HG02759 (cell line): Measurements from ENCODE around the gene PTH2.
"Not testable (repeated sequence)": the region's sequence is repeated elsewhere in the genome, so short reads cannot be mapped to it uniquely, and the experiment has no call there.

Source experiments
- ATAC-seq: cut with Tn5 transposase; IDR thresholded peaks from one replicate; pipeline ENCODE4 v1.9.1; 2021; ENCODE audit warnings: mild to moderate bottlenecking, moderate library complexity; ENCODE audit not compliant: unreplicated experiment

Gene PTH2

GRCh38 chr19:49423071-49423984 is at the start of gene PTH2:
TSS of gene PTH2 (minus strand) at chr19:49423441. CDS start at chr19:49423339, 102 bp downstream.
- no peak for ATAC-seq

GRCh38 chr19:49472936-49473335 is 49.7 kb upstream of the PTH2 start:
- ATAC-seq: no peak

- ATAC-seq: no peak
Observed at GRCh38 chr19:49470615-49470978, 47.4 kb upstream of the PTH2 start.

DNA sequence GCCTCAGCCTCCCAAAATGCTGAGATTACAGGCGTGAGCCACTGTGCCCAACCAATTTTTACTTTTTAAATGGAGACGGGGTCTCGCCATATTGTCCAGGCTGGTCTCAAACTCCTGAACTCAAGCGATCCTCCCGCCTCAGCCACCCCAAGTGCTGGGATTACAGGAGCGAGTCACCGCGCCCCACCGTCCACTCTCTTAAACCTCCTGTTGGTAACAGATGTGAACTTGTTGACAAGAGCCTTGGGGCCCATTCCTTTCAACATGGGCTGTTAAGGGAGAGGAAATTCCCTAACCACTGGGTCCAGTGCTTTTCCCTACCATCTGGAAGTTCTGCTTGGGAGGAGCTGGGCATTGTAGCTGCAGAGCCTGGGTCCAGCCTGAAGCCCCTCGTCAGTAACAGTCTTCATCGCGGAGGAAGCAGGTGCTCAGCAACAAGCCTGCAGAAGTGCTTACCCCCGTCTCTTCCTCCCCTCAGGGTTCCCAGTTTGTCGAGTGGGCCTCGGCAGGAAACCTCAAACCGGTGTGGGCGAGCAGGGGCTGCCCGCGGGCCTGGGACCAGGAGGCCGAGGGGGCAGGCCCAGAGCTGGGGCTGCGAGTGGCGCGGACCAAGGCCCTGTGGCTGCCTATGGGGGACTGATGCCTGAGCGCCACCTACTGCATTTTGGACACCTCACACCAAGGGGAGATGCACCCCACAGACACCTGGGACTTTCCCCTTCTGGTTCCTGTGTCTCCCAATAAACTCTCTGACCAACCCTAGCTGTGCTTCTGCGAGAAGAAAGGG is 46.8 kb upstream of the PTH2 start:
- ATAC-seq: peak; percentile 58

- ATAC-seq: peak; percentile 70
Observed at GRCh38 chr19:49468746-49469447, 45.7 kb upstream of the PTH2 start.

DNA sequence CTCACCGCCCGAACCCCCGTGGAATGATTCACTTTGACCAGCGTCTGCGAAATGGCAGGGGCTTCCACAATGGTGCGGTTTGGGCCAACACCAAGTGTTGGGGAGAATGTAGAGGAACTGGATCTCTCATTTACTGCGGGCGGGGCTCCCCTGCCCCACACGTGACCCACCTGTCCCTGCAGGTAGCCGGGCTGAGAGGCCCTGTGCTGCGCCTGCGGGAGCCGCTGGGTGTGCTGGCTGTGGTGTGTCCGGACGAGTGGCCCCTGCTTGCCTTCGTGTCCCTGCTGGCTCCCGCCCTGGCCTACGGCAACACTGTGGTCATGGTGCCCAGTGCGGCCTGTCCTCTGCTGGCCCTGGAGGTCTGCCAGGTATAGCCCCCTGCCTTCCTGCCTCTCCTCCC is 45.0 kb upstream of the PTH2 start:
- no peak for ATAC-seq

DNA sequence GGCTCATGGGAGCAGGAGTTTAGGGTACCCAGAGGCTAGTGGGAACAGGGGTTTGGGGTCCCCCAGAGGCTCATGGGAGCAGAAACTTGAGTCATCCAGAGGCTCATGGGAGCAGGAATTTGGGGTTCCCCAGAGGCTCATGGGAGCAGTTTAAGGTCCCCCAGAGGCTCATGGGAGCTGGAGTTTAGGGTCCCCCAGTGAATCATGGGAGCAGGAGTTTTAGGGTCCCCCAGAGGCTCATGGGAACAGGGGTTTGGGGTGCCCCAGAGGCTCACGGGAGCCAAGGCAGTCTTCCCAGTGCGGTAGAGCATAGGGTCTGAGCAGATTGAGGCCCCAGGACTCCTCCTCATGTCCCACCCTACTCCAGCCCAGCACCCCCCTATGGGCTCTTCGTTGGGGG is 42.1 kb upstream of the PTH2 start:
- no peak for ATAC-seq

GRCh38 chr19:49463960-49464740 is 40.9 kb upstream of the PTH2 start:
- ATAC-seq: no peak

DNA sequence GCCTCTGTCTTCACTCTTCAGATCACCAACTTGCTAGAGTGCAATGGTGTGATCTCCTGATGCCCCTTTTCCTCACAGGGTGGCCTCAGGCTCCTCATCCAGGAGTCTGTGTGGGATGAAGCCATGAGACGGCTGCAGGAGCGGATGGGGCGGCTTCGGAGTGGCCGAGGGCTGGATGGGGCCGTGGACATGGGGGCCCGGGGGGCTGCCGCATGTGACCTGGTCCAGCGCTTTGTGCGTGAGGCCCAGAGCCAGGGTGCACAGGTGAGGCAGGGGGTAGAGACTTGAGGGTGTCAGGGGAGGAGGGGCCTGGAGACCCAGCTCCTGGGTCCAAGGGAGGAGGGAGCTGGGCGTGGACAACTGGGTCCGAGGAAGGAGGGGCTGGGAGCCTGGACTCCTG is 39.3 kb upstream of the PTH2 start:
- no peak for ATAC-seq

DNA sequence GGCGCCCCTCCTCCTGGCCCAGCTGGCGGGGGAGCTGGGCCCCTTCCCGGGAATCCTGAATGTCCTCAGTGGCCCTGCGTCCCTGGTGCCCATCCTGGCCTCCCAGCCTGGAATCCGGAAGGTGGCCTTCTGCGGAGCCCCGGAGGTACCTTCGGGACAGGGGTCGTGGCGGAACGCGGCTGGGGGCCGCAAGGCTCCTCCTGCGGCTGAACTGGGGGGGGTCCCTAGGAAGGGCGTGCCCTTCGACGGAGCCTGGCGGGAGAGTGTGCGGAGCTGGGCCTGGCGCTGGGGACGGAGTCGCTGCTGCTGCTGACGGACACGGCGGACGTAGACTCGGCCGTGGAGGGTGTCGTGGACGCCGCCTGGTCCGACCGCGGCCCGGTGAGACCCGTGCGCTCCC is 38.4 kb upstream of the PTH2 start:
- no peak for ATAC-seq

DNA sequence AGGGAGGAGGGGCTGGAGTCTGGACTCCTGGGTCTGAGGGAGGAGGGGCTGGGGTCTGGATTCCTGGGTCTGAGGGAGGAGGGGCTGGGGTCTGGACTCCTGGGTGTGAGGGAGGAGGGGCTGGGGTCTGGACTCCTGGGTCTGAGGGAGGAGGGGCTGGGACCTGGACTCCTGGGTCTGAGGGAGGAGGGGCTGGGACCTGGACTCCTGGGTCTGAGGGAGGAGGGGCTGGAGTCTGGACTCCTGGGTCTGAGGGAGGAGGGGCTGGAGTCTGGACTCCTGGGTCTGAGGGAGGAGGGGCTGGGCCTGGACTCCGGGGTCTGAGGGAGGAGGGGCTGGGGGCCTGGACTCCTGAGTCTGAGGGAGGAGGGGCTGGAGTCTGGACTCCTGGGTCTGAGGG is 37.9 kb upstream of the PTH2 start:
- not testable (repeated sequence) for ATAC-seq

- ATAC-seq: no peak
Observed at GRCh38 chr19:49459388-49459787, 36.1 kb upstream of the PTH2 start.

DNA sequence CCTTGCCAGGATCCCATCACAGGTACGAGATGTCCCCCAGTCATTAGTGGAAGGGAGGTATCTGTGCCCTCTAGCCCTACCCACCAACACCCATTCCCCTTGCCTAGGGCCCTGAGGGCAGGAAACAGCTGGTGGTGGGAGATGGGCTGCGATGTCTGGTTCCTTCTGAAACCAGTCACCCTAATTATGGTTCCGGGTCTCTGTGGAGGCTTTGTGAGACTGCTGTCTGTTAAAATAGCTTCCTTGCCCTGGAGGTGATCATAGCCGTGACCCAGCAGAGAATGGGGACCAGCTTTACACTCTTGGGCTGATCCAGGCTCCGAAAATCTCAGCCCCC is 35.3 kb upstream of the PTH2 start:
- no peak for ATAC-seq

DNA sequence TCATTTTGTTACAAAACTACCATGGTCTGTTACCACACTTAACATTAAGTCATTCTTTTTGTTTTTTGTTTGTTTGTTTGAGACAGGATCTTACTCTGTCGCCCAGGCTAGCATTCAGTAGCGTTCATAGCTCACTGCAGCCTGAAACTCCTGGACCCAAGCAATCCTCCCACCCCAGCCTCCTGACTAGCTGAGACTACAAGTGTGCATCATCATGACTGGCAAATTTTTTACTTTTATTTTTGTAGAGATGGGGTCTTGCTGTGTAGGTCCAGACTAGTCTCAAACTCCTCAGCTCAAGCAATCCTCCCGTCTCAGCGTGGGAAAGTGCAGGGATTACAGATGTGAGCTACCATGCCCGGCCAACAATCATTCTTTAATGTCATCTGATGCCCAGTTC is 33.1 kb upstream of the PTH2 start:
- ATAC-seq: no peak

- ATAC-seq: no peak
Observed at GRCh38 chr19:49455773-49456172, 32.5 kb upstream of the PTH2 start.

DNA sequence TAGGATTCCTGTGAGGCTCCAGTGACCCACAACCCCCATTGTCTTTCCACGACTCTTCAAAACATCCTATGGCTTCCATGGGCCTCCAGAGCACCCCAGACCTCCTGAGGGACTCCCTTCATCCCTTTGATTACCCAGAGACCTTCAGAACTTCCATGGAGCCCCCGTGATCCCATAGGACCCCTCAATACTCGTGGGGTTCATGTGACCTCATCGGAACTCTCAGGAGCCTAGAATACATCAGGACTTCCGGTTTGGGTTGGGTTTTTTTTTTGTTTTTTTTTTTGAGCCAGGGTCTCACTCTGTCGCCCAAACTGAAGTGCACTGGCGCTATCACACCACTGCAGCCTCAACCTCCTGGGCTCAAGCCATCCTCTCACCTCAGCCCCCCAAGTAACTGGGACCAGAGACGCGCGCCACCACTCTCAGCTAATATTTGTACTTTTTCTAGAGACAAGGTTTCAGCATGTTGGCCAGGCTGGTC is 30.6 kb upstream of the PTH2 start:
- ATAC-seq: no peak

DNA sequence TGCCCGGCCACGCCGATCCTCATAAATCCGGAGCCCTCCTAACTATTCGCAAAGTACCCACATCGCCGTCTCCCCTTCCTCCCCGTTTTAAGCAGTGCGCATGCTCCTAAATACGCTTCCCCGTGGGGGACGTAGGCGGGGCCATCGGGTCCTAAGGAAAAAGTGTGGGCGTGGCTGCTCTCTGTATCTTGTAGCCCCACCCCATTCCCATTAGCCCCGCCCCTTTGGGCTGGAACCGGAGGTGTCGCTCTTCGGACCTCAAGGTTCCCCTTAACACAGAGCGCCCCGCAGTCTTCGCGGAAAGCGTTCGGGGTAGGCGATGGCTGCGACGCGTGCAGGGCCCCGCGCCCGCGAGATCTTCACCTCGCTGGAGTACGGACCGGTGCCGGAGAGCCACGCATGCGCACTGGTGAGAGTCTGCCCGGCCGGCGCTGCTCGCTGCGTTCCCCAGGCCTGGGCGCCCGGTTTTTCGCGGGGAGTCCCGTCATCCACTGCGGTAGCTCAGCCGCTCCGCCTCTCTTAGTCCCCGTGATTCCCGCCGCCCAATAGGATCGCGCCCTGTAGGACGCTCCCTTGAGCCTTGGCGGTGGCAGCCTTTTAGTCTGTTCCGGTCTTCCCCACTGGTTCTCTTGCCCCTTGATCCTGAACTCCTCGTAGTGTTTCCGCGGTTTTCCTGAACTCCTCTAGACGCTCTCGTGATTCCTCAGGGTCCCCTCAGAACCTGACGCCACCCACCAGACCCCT is 29.9 kb upstream of the PTH2 start, which contains the start of gene ALDH16A1:
ALDH16A1 (plus strand) TSS at position 213 of the 744 bp plus-strand sequence; CDS start at position 320, 107 bp downstream.
- ATAC-seq: peak; percentile 75

DNA sequence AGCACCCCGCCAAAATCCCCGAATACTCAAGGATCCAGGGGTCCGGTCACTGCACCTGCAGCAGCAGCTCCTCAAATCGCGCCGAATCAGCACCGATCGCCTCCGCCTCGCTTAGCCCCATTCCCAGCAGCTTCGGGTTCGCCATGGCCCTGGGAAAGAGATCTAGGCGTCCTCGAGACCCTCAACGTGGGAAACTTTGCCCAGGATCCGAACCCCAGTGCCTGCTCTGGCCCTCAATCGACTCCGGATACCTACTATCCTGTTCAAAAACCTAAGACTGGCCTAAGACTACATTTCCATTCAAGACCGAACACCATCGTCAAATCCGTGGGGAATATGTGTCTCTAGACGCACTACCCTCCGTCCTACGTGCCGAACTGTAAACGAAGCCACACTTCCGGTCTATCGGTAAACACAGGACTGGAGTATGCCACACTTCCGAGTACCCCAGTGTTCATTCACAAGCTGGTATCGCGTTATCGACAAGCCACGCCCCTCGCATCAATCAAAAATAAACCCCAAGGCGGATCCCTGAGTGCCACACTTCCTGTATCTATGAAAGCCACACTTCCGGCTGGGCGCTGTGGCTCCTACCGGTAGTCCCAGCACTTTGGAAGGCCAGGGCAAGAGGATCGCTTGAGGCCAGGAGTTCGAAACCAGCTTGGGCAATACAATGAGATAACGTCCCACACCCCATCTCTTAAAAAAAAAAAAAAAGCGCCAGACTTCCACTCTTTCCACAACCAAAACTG is 28.4 kb upstream of the PTH2 start, which contains the start of gene PIH1D1:
PIH1D1 (minus strand) TSS at position 385 of the 752 bp plus-strand sequence; CDS start at position 145, 240 bp downstream.
- ATAC-seq: peak; percentile 59

DNA sequence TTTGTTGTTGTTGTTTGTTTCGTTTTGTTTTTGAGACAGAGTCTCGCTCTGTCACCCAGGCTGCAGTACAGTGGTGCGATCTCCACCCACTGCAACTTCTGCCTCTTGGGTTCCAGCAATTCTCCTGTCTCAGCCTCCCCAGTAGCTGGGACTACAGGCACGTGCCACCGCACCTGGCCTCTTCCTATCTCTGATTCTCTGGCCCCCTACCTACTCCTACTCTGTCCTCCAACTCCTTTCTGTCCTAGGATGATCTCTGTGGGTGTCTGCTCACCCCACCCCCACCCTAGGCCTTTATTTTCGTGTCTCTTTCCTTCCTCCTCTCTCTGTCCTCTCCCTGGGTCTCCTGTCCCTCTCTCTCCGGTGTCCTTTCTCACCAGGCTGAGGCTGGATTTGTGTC is 27.2 kb upstream of the PTH2 start:
- ATAC-seq: no peak
